Mucosa of rectum (tissue), 2 donors: ENCODE results near the gene INVS.

ENCODE experiments used
- H3K27ac ChIP-seq, 2 donors: one replicate each; pipeline ENCODE4 v1.7.0; 2013; ENCODE audit warnings: inconsistent platforms in 2 of 2, low read depth in 2 of 2, low read length in 2 of 2
- H3K27me3 ChIP-seq, 2 donors: one replicate each; pipeline ENCODE4 v1.7.0; 2013; ENCODE audit warnings: low read length in 2 of 2; ENCODE audit not compliant: control insufficient read depth in 2 of 2, insufficient read depth in 2 of 2
- H3K36me3 ChIP-seq, 2 donors: one replicate each; pipeline ENCODE4 v1.7.0; 2013; ENCODE audit warnings: low read length in 2 of 2; ENCODE audit not compliant: control insufficient read depth in 2 of 2, insufficient read depth in 2 of 2
- H3K4me1 ChIP-seq, 2 donors: one replicate each; pipeline ENCODE4 v1.7.0; 2013; ENCODE audit warnings: low read length in 2 of 2, mild to moderate bottlenecking in 1 of 2; ENCODE audit not compliant: control insufficient read depth in 2 of 2, insufficient read depth in 2 of 2
- H3K4me3 ChIP-seq, 2 donors: one replicate each; pipeline ENCODE4 v1.7.0; 2013; ENCODE audit warnings: low read length in 2 of 2
- H3K9ac ChIP-seq, 2 donors: one replicate each; pipeline ENCODE4 v1.7.0; 2013; ENCODE audit warnings: low read length in 2 of 2, low read depth in 1 of 2, mild to moderate bottlenecking in 1 of 2
- H3K9me3 ChIP-seq, 2 donors: one replicate each; pipeline ENCODE4 v1.7.0; 2013; ENCODE audit warnings: low read length in 2 of 2; ENCODE audit not compliant: control insufficient read depth in 2 of 2
- donor health status: healthy.
- donor health status: Normal muscosa, but diverticular disease.

Gene INVS

GRCh38 chr9:100281676-100282387, 182.8 kb downstream of the INVS start:
- Histone ChIP-seq H3K27me3 (no peaks in the 10 kb centered on the region), H3K4me1 (no peaks in the 10 kb centered on the region), H3K27ac (no peak overlapping the region), H3K4me3 (no peak overlapping the region), H3K36me3 (peaks cover 5 to 12% of the 10 kb centered on the region in 2 donors), H3K9me3 (peaks cover 0 to 5% of the 10 kb centered on the region in 2 donors), H3K9ac (no peak overlapping the region)

GRCh38 chr9:100282388-100282719, 183.3 kb downstream of the INVS start:
- no peak overlapping the region for H3K4me3 ChIP-seq
- no peak overlapping the region for H3K27ac ChIP-seq
- H3K9me3 ChIP-seq = peaks cover 0 to 5% of the 10 kb centered on the region in 2 donors
- no peak overlapping the region for H3K9ac ChIP-seq
- no peaks in the 10 kb centered on the region for H3K27me3 ChIP-seq
- H3K4me1 ChIP-seq = no peaks in the 10 kb centered on the region
- peaks cover 10 to 12% of the 10 kb centered on the region in 2 donors for H3K36me3 ChIP-seq

- Histone ChIP-seq H3K9ac (no peak overlapping the region), H3K27ac (no peak overlapping the region), H3K9me3 (peaks cover 0 to 5% of the 10 kb centered on the region in 2 donors), H3K4me1 (no peaks in the 10 kb centered on the region), H3K27me3 (no peaks in the 10 kb centered on the region), H3K4me3 (no peak overlapping the region), H3K36me3 (peaks cover 14 to 16% of the 10 kb centered on the region in 2 donors)
These were observed 185.2 kb downstream of the INVS start for GRCh38 chr9:100284247-100284646.

GRCh38 chr9:100285080-100285479, 186.0 kb downstream of the INVS start:
- no peaks in the 10 kb centered on the region for H3K4me1 ChIP-seq
- peaks cover 14 to 18% of the 10 kb centered on the region in 2 donors for H3K36me3 ChIP-seq

GRCh38 chr9:100285601-100286000, 186.6 kb downstream of the INVS start:
- Histone ChIP-seq H3K4me3 (no peak overlapping the region), H3K27me3 (no peaks in the 10 kb centered on the region), H3K4me1 (no peaks in the 10 kb centered on the region), H3K9me3 (peaks cover 0 to 5% of the 10 kb centered on the region in 2 donors), H3K9ac (no peak overlapping the region), H3K36me3 (peaks cover 14 to 20% of the 10 kb centered on the region in 2 donors), H3K27ac (no peak overlapping the region)

More at GRCh38 chr9:100285080-100285479, 186.0 kb downstream of the INVS start:
- no peak overlapping the region for H3K4me3 ChIP-seq
- peaks cover 0 to 5% of the 10 kb centered on the region in 2 donors for H3K9me3 ChIP-seq
- H3K9ac ChIP-seq = no peak overlapping the region
- H3K27ac ChIP-seq = no peak overlapping the region
- H3K27me3 ChIP-seq = no peaks in the 10 kb centered on the region

GRCh38 chr9:100286257-100286656, 187.2 kb downstream of the INVS start:
- peaks cover 0 to 5% of the 10 kb centered on the region in 2 donors for H3K9me3 ChIP-seq
- H3K4me3 ChIP-seq = no peak overlapping the region
- H3K9ac ChIP-seq = no peak overlapping the region
- peaks cover 14 to 23% of the 10 kb centered on the region in 2 donors for H3K36me3 ChIP-seq
- H3K27me3 ChIP-seq = no peaks in the 10 kb centered on the region
- no peak overlapping the region for H3K27ac ChIP-seq
- H3K4me1 ChIP-seq = no peaks in the 10 kb centered on the region

- H3K36me3 ChIP-seq = peaks cover 14 to 29% of the 10 kb centered on the region in 2 donors
These were observed 188.1 kb downstream of the INVS start for GRCh38 chr9:100287186-100287585.

GRCh38 chr9:100290714-100291113, 191.7 kb downstream of the INVS start:
- Histone ChIP-seq H3K9me3 (peaks cover 0 to 2% of the 10 kb centered on the region in 2 donors), H3K27me3 (no peaks in the 10 kb centered on the region), H3K4me3 (no peak overlapping the region), H3K27ac (no peak overlapping the region), H3K4me1 (no peaks in the 10 kb centered on the region), H3K9ac (no peak overlapping the region), H3K36me3 (peaks cover 13 to 55% of the 10 kb centered on the region in 2 donors)

More at GRCh38 chr9:100287186-100287585, 188.1 kb downstream of the INVS start:
- H3K9ac ChIP-seq = no peak overlapping the region
- no peaks in the 10 kb centered on the region for H3K27me3 ChIP-seq
- H3K4me1 ChIP-seq = no peaks in the 10 kb centered on the region
- H3K9me3 ChIP-seq = peaks cover 0 to 5% of the 10 kb centered on the region in 2 donors
- H3K27ac ChIP-seq = no peak overlapping the region
- no peak overlapping the region for H3K4me3 ChIP-seq

GRCh38 chr9:100292414-100292813, 193.4 kb downstream of the INVS start:
- no peaks in the 10 kb centered on the region for H3K27me3 ChIP-seq
- H3K27ac ChIP-seq = no peak overlapping the region
- H3K9me3 ChIP-seq = no peaks in the 10 kb centered on the region
- no peak overlapping the region for H3K9ac ChIP-seq
- H3K36me3 ChIP-seq = peaks cover 16 to 55% of the 10 kb centered on the region in 2 donors
- H3K4me3 ChIP-seq = no peak overlapping the region
- H3K4me1 ChIP-seq = no peaks in the 10 kb centered on the region

- no peak overlapping the region for H3K9ac ChIP-seq
- H3K4me3 ChIP-seq = no peak overlapping the region
- H3K4me1 ChIP-seq = no peaks in the 10 kb centered on the region
- H3K27ac ChIP-seq = no peak overlapping the region
- H3K36me3 ChIP-seq = peaks cover 23 to 60% of the 10 kb centered on the region in 2 donors
- H3K27me3 ChIP-seq = no peaks in the 10 kb centered on the region
- H3K9me3 ChIP-seq = no peaks in the 10 kb centered on the region
These were observed 195.3 kb downstream of the INVS start for GRCh38 chr9:100294341-100294740.
